ENCODE data around the gene TAC3.
"Not testable (repeated sequence)": the region's sequence is repeated elsewhere in the genome, so short reads cannot be mapped to it uniquely, and the experiment has no call there.

Gene TAC3

GRCh38 chr12:57016348-57016747 is at the start of gene TAC3:
Gene TAC3 (minus strand): TSS chr12:57016529. CDS start chr12:57015797, 732 bp downstream.
- no peak for DNase-seq

DNA sequence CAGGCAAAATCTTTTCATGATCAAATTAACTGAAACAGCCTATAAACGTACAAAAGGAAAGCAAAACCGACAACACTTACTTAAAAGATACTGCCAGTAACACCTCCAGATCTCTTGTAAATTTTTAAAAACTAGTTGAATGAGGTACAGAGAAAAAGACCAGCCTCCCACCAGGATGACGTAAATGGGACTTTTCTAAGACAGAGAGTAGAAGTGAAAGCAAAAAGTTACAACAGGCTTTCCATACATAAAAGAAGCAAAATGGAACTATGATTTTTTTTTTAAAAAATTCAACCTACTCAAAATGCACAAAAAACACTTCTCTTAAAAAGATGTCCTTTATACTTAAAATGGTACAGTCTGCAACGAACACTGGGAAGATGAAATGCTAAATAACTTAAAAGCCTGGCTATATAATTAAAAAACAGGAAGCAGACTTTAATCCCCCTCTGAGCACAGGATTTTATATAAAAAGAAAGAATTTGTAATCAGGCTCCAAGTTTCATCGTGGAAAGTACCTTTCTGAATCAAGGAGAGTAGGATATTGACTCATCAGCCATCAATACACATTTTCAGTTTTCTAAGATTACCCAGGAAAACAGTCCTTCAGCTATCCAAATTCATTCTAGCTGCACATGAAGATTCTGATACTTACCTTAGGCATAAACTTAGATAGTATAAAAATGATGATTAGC is 47.8 kb upstream of the TAC3 start:
- peak; percentile 50 for DNase-seq

DNA sequence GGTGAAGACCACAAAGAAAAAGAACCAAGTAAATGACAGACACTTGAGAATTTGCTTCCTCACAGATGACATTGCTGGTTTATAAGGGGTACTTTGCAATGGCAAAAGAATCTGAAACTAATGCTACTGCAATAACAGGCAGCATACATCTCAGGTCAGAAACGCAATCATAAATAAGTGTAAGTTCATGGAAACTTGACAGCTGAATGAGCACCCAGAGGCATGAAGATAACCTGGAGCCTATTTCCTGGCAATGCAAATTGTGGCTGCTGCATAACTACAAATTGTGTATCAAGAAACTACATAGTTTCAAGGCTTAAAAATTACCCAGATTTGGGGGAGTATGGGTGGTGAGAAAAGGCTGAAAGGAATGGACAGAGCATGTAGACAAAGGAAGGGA is 42.1 kb upstream of the TAC3 start:
- no peak for DNase-seq

GRCh38 chr12:57057067-57057751 is 40.9 kb upstream of the TAC3 start:
- no peak for DNase-seq

DNA sequence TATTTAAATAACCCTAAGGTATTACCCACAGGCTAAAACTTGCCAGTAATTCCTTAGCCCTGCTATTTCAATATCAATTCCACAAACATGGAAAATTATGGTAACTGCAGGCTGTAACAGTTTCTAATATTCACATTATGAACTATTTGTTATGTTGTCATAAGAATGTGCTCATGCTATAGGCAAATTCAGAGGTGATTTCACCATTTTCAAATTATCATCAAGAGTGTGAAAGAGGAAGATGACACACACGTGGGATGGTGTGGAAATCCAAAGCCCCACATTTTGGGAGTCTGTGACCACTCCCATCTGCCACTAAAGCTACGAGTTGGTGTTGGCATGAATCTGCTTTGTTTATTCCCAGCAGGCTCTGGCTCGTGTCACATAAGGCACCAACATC is 39.5 kb upstream of the TAC3 start:
- no peak for DNase-seq

DNA sequence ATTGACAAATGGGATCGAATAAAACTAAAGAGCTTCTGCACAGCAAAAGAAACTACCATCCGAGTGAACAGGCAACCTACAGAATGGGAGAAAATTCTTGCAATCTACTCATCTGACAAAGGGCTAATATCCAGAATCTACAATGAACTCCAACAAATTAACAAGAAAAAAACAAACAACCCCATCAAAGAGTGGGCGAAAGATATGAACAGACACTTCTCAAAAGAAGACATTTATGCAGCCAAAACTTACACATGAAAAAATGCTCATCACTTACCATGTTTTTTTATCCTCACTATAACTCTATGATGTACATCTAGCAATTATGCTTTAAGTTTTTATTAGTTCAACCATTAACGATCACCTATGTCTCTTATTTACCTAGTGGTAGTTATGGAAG is 37.6 kb upstream of the TAC3 start:
- not testable (repeated sequence) for DNase-seq

DNA sequence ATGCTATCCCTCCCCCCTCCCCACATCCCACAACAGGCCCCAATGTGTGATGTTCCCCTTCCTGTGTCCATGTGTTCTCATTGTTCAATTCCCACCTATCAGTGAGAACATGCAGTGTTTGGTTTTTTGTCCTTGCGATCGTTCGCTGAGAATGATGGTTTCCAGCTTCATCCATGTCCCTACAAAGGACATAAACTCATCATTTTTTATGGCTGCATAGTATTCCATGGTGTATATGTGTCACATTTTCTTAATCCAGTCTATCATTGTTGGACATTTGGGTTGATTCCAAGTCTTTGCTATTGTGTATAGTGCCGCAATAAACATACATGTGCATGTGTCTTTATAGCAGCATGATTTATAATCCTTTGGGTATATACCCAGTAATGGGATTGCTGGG is 36.8 kb upstream of the TAC3 start:
- not testable (repeated sequence) for DNase-seq

DNA sequence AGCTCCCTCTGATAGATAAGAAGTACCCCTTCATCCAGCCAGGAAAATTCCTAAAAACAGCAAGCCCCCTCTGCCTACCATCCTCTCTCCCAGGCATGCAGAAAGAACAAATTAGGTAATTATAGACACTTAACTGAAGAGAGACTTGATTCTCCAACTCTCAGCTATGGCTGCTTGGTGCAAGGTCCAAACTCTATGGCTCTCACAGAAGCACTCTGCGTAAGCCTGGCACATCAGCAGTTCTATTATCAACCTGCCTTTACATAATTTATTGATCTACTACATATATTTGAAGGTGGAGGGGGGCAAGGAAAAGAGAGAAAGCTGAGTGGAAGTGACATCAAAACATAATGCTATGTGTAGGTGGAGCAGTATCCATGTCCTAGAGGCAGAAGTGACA is 34.7 kb upstream of the TAC3 start:
- DNase-seq = no peak

GRCh38 chr12:57049890-57050289 is 33.6 kb upstream of the TAC3 start, which contains the start of gene MYO1A:
Gene MYO1A (minus strand): TSS chr12:57050129. CDS start chr12:57048323, 1,806 bp downstream.
- DNase-seq = no peak

DNA sequence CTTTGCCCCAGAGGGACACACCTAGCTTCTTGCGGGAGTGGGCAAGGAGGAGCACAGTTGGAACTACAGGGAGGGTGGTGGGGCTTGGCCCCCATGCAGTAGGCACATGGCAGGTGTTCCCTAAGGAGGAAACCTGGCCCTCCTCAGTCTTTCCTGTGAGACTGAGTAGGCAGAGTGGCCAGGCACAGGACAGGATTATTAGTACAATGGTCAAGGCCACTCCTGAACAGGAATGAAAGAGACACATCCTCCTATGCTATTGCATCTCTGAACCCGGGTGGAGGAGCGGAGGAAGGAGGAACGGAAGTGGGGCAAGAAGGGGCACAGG is 32.8 kb upstream of the TAC3 start:
- no peak for DNase-seq

GRCh38 chr12:57048423-57049118 is 32.2 kb upstream of the TAC3 start:
- DNase-seq = no peak

GRCh38 chr12:57047981-57048380 is 31.7 kb upstream of the TAC3 start:
- no peak for DNase-seq

DNA sequence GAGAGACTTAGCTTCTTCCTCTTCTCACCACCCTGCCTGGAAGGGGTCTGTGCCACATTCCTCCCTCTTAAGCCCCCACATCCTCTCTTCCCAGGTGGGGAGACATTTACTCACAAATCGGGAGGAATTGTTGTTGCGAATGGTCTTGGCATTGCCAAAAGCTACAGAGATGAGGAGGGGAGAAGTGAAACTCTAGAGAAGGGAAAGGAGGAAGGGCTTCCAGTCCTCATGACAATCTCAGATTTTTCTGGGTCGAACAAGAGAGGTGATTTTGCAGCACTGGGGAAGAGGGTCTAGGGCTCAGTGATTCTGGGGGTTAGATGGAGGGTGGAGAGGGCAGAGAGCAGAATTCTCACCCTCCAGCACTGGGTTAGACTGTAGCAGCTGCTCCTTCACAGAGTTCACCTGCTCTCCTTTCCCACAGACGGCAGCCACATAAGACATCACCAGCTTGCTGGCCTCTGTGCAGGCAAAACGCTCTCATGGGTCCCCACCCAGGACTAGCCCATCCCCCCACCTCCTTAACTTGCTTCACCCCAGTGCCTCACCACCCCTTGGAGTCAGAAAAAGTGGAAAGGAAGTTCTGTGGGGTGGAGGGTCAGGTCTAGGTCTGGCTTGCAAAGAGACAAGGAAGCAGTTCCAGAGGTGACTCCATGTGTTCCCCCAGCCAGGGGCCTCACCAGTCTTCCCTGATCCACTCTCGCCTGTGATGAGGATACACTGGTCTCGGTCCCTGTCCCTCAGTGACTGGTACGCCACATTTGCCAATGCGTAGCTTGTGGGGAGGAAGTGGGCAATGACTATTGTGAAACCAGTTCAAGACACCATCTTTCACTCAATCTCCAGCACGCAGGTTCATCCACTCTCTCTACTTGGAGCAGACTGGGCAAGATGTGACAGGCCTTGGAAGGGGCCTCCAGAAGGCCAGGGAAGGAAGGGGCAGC is 30.9 kb upstream of the TAC3 start:
- no peak for DNase-seq

- no peak for DNase-seq
Measured at GRCh38 chr12:57046086-57046791, 29.9 kb upstream of the TAC3 start.

DNA sequence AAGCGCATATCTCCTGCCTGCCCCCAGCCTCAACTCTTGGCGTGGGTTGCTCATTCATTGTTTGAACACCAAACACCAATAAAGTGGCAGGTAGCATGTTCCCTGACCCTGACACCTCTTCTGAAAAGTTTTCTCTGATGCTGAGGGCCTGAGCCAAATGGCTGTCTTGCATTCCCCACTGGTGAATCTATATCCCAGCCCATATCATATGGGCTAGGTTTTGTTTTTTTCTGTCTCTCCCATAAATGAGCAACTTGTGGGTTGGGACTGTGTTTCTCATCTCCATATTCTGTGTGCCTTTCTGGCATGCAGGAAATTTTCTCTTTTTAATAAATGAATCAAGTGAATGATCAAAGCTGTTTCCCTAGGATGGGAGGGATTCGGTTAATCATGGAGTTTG is 28.6 kb upstream of the TAC3 start:
- DNase-seq = no peak

DNA sequence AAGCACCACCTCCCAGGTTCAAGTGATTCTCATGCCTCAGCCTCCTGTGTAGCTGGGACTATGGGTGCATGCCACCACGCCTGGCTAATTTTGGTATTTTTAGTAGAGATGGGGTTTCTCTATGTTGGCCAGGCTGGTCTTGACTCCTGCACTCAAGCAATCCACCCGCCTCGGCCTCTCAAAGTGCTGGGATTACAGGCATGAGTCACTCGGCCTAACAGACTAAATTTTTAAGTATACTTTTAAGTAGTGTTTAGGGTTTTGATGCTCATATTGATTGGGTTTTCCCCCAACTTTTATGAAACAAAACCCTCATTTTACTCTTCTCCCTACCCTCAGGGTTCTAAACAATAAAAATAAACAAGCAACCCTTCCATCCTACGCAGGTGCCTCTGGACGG is 28.1 kb upstream of the TAC3 start:
- no peak for DNase-seq

GRCh38 chr12:57042695-57043094 is 26.4 kb upstream of the TAC3 start:
- no peak for DNase-seq

- no peak for DNase-seq
Measured at GRCh38 chr12:57040750-57041149, 24.4 kb upstream of the TAC3 start.

GRCh38 chr12:57040211-57040610 is 23.9 kb upstream of the TAC3 start:
- DNase-seq = no peak

GRCh38 chr12:57039016-57039798 is 22.9 kb upstream of the TAC3 start:
- no peak for DNase-seq

- no peak for DNase-seq
Measured at GRCh38 chr12:57037264-57037663, 20.9 kb upstream of the TAC3 start.

- no peak for DNase-seq
Measured at GRCh38 chr12:57033431-57033830, 17.1 kb upstream of the TAC3 start.
